GM12892 (cell line): ENCODE data around the gene FGF5.
"Not testable (repeated sequence)": the region's sequence is repeated elsewhere in the genome, so short reads cannot be mapped to it uniquely, and the experiment has no call there.

ENCODE experiments used
- DNase-seq: peaks from one replicate; pipeline ENCODE4 v3.0.0; 2011; ENCODE audit not compliant: insufficient read length
- FAIRE-seq: peaks from 2 replicates; lab custom pipeline; 2011; peaks lifted over from hg19 to GRCh38; lab: Jason Lieb, UNC
- POLR2A ChIP-seq: IDR thresholded peaks from 2 replicates; pipeline ENCODE4 v1.6.1; 2011; ENCODE audit warnings: low read depth, low read length, control low read depth
- POLR2AphosphoS5 ChIP-seq: IDR thresholded peaks from 2 replicates; pipeline ENCODE4 v1.6.1; 2011; ENCODE audit warnings: low read depth, low read length, control low read depth
- TAF1 ChIP-seq: IDR thresholded peaks from 2 replicates; pipeline ENCODE4 v1.6.1; 2011; ENCODE audit warnings: low read depth, mild to moderate bottlenecking, control low read depth, low read length, borderline replicate concordance

Gene FGF5

GRCh38 chr4:80268936-80269335, 2.5 kb downstream of the FGF5 start:
- TF ChIP-seq POLR2AphosphoS5 (no peak), TAF1 (no peak), POLR2A (no peak)
- no peak for DNase-seq
- FAIRE-seq = no peak

GRCh38 chr4:80270321-80270720, 3.9 kb downstream of the FGF5 start:
- FAIRE-seq = no peak
- TF ChIP-seq POLR2A (no peak), POLR2AphosphoS5 (no peak), TAF1 (no peak)
- no peak for DNase-seq

GRCh38 chr4:80270868-80271267, 4.4 kb downstream of the FGF5 start:
- FAIRE-seq (no peak), DNase-seq (no peak)
- TF ChIP-seq POLR2AphosphoS5 (no peak), POLR2A (no peak), TAF1 (no peak)

- no peak for FAIRE-seq
- DNase-seq = no peak
- TF ChIP-seq POLR2A (no peak), POLR2AphosphoS5 (no peak), TAF1 (no peak)
Measured at GRCh38 chr4:80271801-80272200, 5.3 kb downstream of the FGF5 start.

- DNase-seq = no peak
- no peak for FAIRE-seq
- no peak for TF ChIP-seq POLR2A
- no peak for TF ChIP-seq TAF1
- no peak for TF ChIP-seq POLR2AphosphoS5
Measured at GRCh38 chr4:80276931-80277330, 10.5 kb downstream of the FGF5 start.

- no peak for FAIRE-seq
- DNase-seq = no peak
- no peak for TF ChIP-seq TAF1
- TF ChIP-seq POLR2A = no peak
Measured at GRCh38 chr4:80279751-80280150, 13.3 kb downstream of the FGF5 start.

GRCh38 chr4:80286451-80286850, 20.0 kb downstream of the FGF5 start:
- DNase-seq (no peak), FAIRE-seq (no peak)
- TF ChIP-seq POLR2AphosphoS5 (no peak), TAF1 (no peak), POLR2A (no peak)

DNA sequence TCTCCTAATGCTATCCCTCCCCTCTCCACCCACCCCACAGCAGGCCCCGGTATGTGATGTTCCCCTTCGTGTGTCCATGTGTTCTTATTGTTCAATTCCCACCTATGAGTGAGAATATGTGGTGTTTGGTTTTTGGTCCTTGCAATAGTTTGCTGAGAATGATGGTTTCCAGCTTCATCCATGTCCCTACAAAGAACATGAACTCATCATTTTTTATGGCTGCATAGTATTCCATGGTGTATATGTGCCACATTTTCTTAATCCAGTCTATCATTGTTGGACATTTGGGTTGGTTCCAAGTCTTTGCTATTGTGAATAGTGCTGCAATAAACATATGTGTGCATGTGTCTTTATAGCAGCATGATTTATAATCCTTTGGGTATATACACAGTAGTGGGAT, 24.2 kb downstream of the FGF5 start:
- DNase-seq, FAIRE-seq: not testable (repeated sequence)

DNA sequence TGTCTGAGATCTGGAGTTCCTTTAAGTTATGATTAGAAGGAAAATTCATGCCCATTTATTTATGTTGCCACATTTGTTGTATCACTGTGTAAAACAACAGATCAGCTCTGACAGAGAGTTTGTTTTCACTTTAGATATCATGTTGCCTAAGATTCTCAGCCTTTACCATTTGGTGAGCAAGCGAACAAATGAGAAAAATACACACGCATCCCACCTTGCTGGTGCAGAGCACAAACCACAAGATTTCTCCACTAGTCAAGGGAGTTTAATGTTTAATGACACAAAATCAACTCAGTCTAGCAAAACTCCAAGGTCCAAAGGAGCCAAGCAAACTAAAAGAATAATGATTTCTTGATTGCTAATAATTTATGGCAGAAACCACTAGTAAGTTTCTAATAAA, 27.7 kb downstream of the FGF5 start:
- FAIRE-seq (no peak), DNase-seq (no peak)
- TF ChIP-seq POLR2A (no peak), POLR2AphosphoS5 (no peak), TAF1 (no peak)

- DNase-seq = no peak
- no peak for FAIRE-seq
- TF ChIP-seq POLR2AphosphoS5 = no peak
- TF ChIP-seq POLR2A = no peak
- no peak for TF ChIP-seq TAF1
Measured at GRCh38 chr4:80295336-80295735, 28.9 kb downstream of the FGF5 start.

GRCh38 chr4:80295826-80296225, 29.4 kb downstream of the FGF5 start:
- FAIRE-seq = no peak
- no peak for TF ChIP-seq POLR2AphosphoS5
- TF ChIP-seq POLR2A = no peak
- TF ChIP-seq TAF1 = no peak
- DNase-seq = no peak

GRCh38 chr4:80301884-80302283, 35.4 kb downstream of the FGF5 start:
- no peak for FAIRE-seq
- no peak for TF ChIP-seq POLR2A
- no peak for TF ChIP-seq POLR2AphosphoS5
- DNase-seq = no peak

DNA sequence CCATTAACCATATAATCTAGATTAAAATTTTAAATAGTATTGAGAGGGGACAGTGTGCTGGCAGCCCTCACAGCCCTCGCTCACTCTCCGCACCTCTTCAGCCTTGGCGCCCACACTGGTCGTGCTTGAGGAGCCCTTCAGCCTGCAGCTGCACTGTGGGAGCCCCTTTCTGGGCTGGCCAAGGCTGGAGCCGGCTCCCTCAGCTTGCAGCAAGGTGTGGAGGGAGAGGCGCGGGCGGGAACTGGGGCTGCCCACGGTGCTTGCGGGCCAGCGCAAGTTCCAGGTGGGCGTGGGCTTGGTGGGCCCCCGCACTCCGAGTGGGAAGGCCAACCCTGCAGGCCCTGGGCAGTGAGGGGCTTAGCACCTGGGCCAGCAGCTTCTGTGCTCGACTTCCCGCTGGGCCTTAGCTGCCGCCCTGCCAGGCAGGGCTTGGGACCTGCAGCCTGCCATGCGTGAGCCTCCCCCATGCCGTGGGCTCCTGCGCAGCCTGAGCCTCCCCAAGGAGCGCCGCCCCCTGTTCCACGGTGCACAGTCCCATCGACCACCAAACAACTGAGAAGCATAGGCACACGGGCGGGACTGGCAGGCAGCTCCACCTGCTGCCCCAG, 36.3 kb downstream of the FGF5 start:
- DNase-seq (no peak), FAIRE-seq (no peak)
- TF ChIP-seq POLR2A = no peak
- TF ChIP-seq TAF1 = no peak
- no peak for TF ChIP-seq POLR2AphosphoS5
